Spleen (tissue), 7 donors: ENCODE results near the gene ZNF436.

Experiments
- CTCF ChIP-seq, 11 experiments: fragments of 200-600 bp in 7 of 11; fragments of 450-650 bp in 4 of 11; sonication (generic) in 4 of 11; IDR thresholded peaks in 8 of 11; conservative IDR thresholded peaks in 3 of 11; 1 replicate in 7 of 11; 2 replicates in 4 of 11; pipeline versions ENCODE4 v1.4.0 to v1.8.0; 2016 to 2021; ENCODE audit warnings: antibody characterized with exemption in 11 of 11, inconsistent platforms in 4 of 11, mild to moderate bottlenecking in 1 of 11
- POLR2A ChIP-seq, 3 donors: fragments of 450-650 bp; IDR thresholded peaks; one replicate each; pipeline ENCODE4 v1.5.1; 2017; ENCODE audit warnings: antibody characterized with exemption in 3 of 3, mild to moderate bottlenecking in 1 of 3
- donor health status: DM: no; HTN: no; CAD: no; lungs with moderate emphysema.
- donor health status: DM: no; HTN: no; CAD: no.
- donor health status: DM: no; HTN: no; CAD: no.

- TF ChIP-seq CTCF (IDR thresholded peaks at IDR 0.05 in 8 of 11, conservative IDR thresholded peaks at IDR 0.05 in 3 of 11) (no peak), POLR2A (IDR thresholded peaks at IDR 0.05) (no peak)
Observed at GRCh38 chr1:23358310-23358875, 11.2 kb downstream of the ZNF436 start.
